Measurements from ENCODE around the gene LRRC7.

- no peak for TF ChIP-seq EZH2phosphoT487 (IDR thresholded peaks at IDR 0.05; ENCODE audit: borderline replicate concordance)
- TF ChIP-seq CTCF (conservative IDR thresholded peaks at IDR 0.05; ENCODE audit: low read length), result no peak
These were observed 142.9 kb downstream of the LRRC7 start for GRCh38 chr1:69710484-69711189.
